HEK293T (cell line): ENCODE measurements around the gene RNF141.

Experiments used
- CTCF ChIA-PET: fragments of 350-600 bp; formaldehyde crosslinking; extraction: SDS; loops from one replicate; lab custom pipeline; 2021; ENCODE audit warnings: antibody characterized with exemption, inconsistent platforms; lab: Yijun Ruan, JAX
- POLR2A ChIA-PET: fragments of 350-600 bp; formaldehyde crosslinking; extraction: SDS; loops from one replicate; lab custom pipeline; 2020; ENCODE audit warnings: antibody characterized with exemption, inconsistent platforms; lab: Yijun Ruan, JAX
- DNase-seq: peaks from one replicate; pipeline ENCODE4 v3.0.0; 2012; ENCODE audit warnings: mixed read lengths; ENCODE audit errors: extremely low spot score
- ARNT ChIP-seq: fragments of 450-650 bp; IDR thresholded peaks from 2 replicates; pipeline ENCODE4 v1.6.1; 2017; ENCODE audit warnings: mild to moderate bottlenecking
- BHLHE40 ChIP-seq: fragments of 450-650 bp; IDR thresholded peaks from 2 replicates; pipeline ENCODE4 v1.6.1; 2016; ENCODE audit warnings: mild to moderate bottlenecking, moderate library complexity, borderline replicate concordance
- CTBP1 ChIP-seq: fragments of 450-650 bp; IDR thresholded peaks from 2 replicates; pipeline ENCODE4 v1.6.1; 2016; ENCODE audit warnings: borderline replicate concordance
- ELF4 ChIP-seq: fragments of 450-650 bp; IDR thresholded peaks from 2 replicates; pipeline ENCODE4 v1.6.1; 2017; ENCODE audit warnings: antibody characterized with exemption
- FOXA1 ChIP-seq: fragments of 450-650 bp; IDR thresholded peaks from 2 replicates; pipeline ENCODE4 v1.6.1; 2016; ENCODE audit warnings: mild to moderate bottlenecking
- FOXK2 ChIP-seq: fragments of 450-650 bp; IDR thresholded peaks from 2 replicates; pipeline ENCODE4 v1.6.1; 2016; ENCODE audit warnings: mild to moderate bottlenecking
- FOXM1 ChIP-seq: fragments of 450-650 bp; IDR thresholded peaks from 2 replicates; pipeline ENCODE4 v1.6.1; 2017; ENCODE audit warnings: mild to moderate bottlenecking, borderline replicate concordance
- HDGF ChIP-seq: fragments of 450-650 bp; IDR thresholded peaks from 2 replicates; pipeline ENCODE4 v1.6.1; 2017; ENCODE audit warnings: antibody characterized with exemption, borderline replicate concordance
- L3MBTL2 ChIP-seq: fragments of 450-650 bp; conservative IDR thresholded peaks from 2 replicates; pipeline ENCODE4 v1.6.1; 2016; ENCODE audit warnings: mild to moderate bottlenecking
- LEF1 ChIP-seq: fragments of 450-650 bp; IDR thresholded peaks from 2 replicates; pipeline ENCODE4 v1.6.1; 2017; ENCODE audit warnings: mild to moderate bottlenecking, borderline replicate concordance
- NFRKB ChIP-seq: fragments of 450-650 bp; IDR thresholded peaks from 2 replicates; pipeline ENCODE4 v1.6.1; 2016; ENCODE audit warnings: mild to moderate bottlenecking, moderate library complexity
- PKNOX1 ChIP-seq: fragments of 450-650 bp; IDR thresholded peaks from 2 replicates; pipeline ENCODE4 v1.6.1; 2016
- SP1 ChIP-seq: fragments of 450-650 bp; IDR thresholded peaks from 2 replicates; pipeline ENCODE4 v1.6.1; 2017
- SUZ12 ChIP-seq: fragments of 450-650 bp; IDR thresholded peaks from 2 replicates; pipeline ENCODE4 v1.6.1; 2016; ENCODE audit warnings: mild to moderate bottlenecking
- TARDBP ChIP-seq: fragments of 450-650 bp; IDR thresholded peaks from 2 replicates; pipeline ENCODE4 v1.6.1; 2016
- ZNF384 ChIP-seq: fragments of 450-650 bp; IDR thresholded peaks from 2 replicates; pipeline ENCODE4 v1.6.1; 2016

RNF141 gene

GRCh38 chr11:10573556-10573955 is 32.6 kb upstream of the RNF141 start:
- TF ChIP-seq NFRKB, result no peak
- no peak for TF ChIP-seq L3MBTL2
- TF ChIP-seq FOXA1, result no peak
- no peak for TF ChIP-seq HDGF
- no peak for TF ChIP-seq SP1
- TF ChIP-seq ZNF384, result no peak
- no peak for TF ChIP-seq PKNOX1
- TF ChIP-seq FOXM1, result no peak
- TF ChIP-seq CTBP1, result no peak
- no peak for TF ChIP-seq SUZ12
- TF ChIP-seq ARNT, result no peak
- TF ChIP-seq ELF4, result no peak
- TF ChIP-seq LEF1, result no peak
- ChIA-PET CTCF (interaction anchor here (0.6 kb wide), 1 partner anchor 81 kb away, joined by 3 read pairs; no protein-coding TSS in a partner anchor), POLR2A (no interaction called here)
- DNase-seq, result no peak

- ChIA-PET CTCF (interaction anchor here (0.6 kb wide), 1 partner anchor 81 kb away, joined by 3 read pairs; no protein-coding TSS in a partner anchor), POLR2A (no interaction called here)
- no peak for DNase-seq
- TF ChIP-seq ZNF384 (no peak), LEF1 (no peak), BHLHE40 (no peak), FOXM1 (no peak), NFRKB (no peak), L3MBTL2 (no peak), FOXA1 (no peak), FOXK2 (no peak), SP1 (no peak), ELF4 (no peak), PKNOX1 (no peak), HDGF (no peak), TARDBP (no peak), ARNT (no peak), CTBP1 (no peak), SUZ12 (no peak)
Observed at GRCh38 chr11:10573028-10573427, 32.0 kb upstream of the RNF141 start.

- TF ChIP-seq ARNT, result no peak
- no peak for TF ChIP-seq FOXA1
- TF ChIP-seq L3MBTL2, result no peak
- no peak for TF ChIP-seq CTBP1
- no peak for TF ChIP-seq TARDBP
- no peak for TF ChIP-seq BHLHE40
- no peak for TF ChIP-seq ZNF384
- no peak for DNase-seq
- POLR2A ChIA-PET, result no interaction called here
- CTCF ChIA-PET, result no interaction called here
Observed at GRCh38 chr11:10572533-10572932, 31.5 kb upstream of the RNF141 start.

- POLR2A ChIA-PET, result no interaction called here
- DNase-seq, result no peak
- TF ChIP-seq PKNOX1 (no peak), ARNT (no peak), LEF1 (no peak), BHLHE40 (no peak), SUZ12 (no peak)
- CTCF ChIA-PET, result no interaction called here
Observed at GRCh38 chr11:10568486-10568941, 27.5 kb upstream of the RNF141 start, which contains the start of gene LYVE1. TSS of gene LYVE1 (minus strand) at chr11:10568665. CDS start at chr11:10568532, 133 bp downstream.

- ChIA-PET CTCF (no interaction called here), POLR2A (no interaction called here)
- TF ChIP-seq BHLHE40, result no peak
- no peak for TF ChIP-seq L3MBTL2
- TF ChIP-seq ARNT, result no peak
- TF ChIP-seq HDGF, result no peak
- TF ChIP-seq ZNF384, result no peak
- no peak for TF ChIP-seq CTBP1
- TF ChIP-seq LEF1, result no peak
- no peak for TF ChIP-seq SP1
- TF ChIP-seq FOXK2, result no peak
- DNase-seq, result no peak
Observed at GRCh38 chr11:10567446-10567845, 26.5 kb upstream of the RNF141 start.

- ChIA-PET POLR2A (no interaction called here), CTCF (no interaction called here)
- DNase-seq, result no peak
- TF ChIP-seq L3MBTL2 (no peak), TARDBP (no peak), FOXA1 (no peak), SP1 (no peak), LEF1 (no peak), ELF4 (no peak), BHLHE40 (no peak), ZNF384 (no peak), FOXK2 (no peak), NFRKB (no peak), HDGF (no peak)
Observed at GRCh38 chr11:10566257-10566957, 25.4 kb upstream of the RNF141 start.
